HG03558 (cell line): ENCODE measurements around the gene ZNG1B.
"Not testable (repeated sequence)": the region's sequence is repeated elsewhere in the genome, so short reads cannot be mapped to it uniquely, and the experiment has no call there.

Source experiments
- ATAC-seq: cut with Tn5 transposase; IDR thresholded peaks from one replicate; pipeline ENCODE4 v1.9.1; 2021; ENCODE audit warnings: moderate number of reproducible peaks; ENCODE audit not compliant: unreplicated experiment; ENCODE audit errors: extremely low read depth

Gene ZNG1B

GRCh38 chr2:113503094-113504042 lies 65.9 kb downstream of the ZNG1B start:
- ATAC-seq = not testable (repeated sequence)

DNA sequence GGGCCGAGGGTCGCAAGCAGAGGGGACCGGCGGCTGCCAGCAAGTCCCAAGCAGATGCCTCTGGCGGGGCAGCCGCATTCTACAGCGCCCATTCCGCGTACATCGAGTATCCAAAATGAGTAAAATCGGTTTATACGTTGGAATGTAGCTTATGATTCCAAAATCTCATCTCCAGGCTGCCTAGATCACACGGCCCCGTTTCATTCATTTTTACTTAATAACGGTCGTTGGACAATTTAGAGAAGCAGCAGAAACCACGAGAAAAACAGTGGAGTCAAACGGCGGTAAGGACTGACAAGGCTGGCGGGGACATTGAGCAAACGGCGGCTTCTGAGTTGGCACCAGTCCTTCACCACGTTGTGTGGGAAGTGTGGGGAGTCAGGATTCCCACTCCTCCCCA lies 66.6 kb downstream of the ZNG1B start:
- ATAC-seq = not testable (repeated sequence)

DNA sequence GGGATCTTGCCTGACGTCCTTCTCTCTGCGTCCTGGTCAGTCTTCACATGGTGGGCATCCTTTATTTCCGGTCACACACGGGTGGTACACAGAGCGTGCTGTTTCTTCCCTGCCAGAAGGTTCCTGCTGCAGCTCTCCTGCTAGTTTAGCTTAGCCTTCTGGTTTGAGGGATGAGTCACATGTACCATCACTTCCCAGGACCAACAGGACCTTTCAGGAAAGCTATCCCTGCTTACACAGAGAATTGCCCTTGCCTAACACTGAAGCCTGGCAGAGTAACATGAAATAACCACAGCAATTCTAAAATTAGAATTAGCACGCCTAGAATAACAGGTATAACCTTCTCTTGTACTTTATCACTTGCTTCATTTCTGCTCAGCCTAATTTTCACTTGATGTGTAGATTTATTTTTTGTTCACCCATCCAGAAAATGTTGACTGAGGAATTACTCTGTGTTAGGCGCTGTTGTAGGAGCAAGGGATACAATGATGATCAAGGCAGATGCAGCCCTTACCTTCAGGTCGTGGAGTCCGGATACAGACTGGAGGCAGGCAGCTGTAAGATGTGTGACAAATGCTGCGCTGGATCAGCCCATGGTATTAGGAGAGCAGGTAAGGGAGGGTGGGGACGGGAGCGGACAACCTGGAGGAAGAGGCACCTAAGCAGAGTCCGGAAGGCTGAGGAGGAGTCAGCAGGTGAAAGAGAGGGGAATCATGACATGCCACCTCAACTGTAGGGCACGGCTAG lies 70.1 kb downstream of the ZNG1B start:
- not testable (repeated sequence) for ATAC-seq

DNA sequence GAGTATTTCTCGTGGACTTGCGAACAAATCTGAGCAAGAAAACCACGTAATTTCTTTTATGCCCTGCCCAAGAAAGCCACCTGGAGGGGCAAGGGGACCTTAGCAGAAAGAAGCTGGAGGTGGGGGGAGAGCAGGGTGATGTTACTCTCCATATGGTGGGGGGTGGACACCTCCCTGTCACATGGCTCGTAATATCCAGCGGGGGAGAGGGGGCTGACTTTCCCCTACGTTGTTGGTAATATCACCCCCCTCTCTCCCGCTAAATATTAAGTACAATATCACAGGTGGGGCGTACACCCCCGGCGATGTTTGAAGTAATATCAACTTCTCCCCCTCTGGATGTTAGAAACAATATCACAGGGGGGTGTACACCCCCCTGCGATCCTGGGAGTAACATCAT lies 70.7 kb downstream of the ZNG1B start:
- not testable (repeated sequence) for ATAC-seq

DNA sequence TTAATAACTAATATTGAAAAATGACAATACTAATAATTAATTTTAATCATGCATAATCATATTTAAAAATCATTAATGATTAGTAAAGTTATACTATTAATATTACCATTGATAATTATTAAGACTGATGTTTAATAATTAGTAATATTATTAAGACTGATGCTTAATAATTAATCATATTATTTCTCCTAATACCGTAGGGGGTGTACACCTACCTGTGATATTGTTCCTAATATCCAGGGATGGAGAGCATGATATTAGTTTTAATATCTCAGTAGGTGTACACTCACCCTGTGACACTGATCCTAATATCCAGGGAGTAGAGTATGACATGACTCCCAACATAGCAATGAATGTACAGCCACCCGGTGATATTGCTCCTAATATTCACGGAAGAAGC lies 73.4 kb downstream of the ZNG1B start:
- not testable (repeated sequence) for ATAC-seq

DNA sequence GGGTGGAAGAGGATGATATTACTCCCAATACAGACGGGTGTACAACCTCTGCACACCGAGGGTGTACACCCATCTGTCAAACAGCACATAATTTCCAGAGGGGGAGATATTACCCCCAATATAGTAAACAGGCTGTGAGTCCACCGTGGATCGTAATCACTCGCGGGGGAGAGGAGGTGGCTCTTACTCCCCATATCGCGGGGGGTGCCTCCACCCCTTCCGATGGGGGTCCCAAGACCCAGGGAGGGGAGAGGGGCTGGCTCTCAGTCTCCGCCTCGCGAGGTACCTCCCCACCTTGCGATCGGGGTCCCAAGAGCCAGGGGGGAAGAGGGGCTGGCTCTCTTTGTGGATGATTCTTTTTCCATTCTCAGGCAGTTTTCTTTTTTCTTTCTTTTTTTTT lies 74.4 kb downstream of the ZNG1B start:
- not testable (repeated sequence) for ATAC-seq

GRCh38 chr2:113515457-113515856 lies 78.0 kb downstream of the ZNG1B start:
- not testable (repeated sequence) for ATAC-seq

DNA sequence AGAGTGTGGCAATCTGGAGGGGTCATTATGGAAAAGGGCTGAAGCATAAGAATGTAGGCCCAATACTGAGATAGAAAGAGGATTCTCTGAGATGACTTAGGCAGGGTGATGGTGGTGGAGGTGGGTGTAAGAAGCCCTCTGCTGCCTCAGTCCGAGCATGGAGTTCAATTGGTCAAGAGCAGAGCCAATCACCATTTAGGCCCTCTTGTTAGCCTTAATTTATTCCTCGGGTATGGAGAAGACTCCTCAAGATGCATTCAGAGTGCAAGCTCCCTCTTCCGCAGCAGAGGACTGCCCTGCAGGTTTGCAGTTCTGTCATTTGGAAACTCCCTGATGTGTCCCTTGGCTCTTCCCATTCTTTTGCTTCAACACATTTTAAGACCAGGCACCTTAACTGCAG lies 78.5 kb downstream of the ZNG1B start:
- not testable (repeated sequence) for ATAC-seq

DNA sequence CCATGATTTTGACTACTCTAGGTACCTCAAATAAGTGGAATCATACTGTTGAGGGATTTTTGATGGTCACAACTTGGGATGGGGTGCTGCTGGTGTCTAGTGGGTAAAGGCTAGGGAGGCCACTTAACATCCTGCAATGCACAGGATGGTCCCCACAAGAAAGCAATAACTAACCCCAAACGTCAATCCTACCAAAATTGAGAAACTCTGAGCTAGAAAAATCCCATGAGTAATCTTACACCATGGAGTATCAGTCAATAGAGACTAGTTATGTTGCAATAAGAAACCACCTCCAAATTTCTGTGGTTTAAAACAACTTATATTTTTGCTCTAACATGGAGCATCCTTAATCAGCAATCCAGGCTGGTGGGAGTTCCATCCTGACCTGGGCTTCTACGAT lies 79.5 kb downstream of the ZNG1B start:
- not testable (repeated sequence) for ATAC-seq

DNA sequence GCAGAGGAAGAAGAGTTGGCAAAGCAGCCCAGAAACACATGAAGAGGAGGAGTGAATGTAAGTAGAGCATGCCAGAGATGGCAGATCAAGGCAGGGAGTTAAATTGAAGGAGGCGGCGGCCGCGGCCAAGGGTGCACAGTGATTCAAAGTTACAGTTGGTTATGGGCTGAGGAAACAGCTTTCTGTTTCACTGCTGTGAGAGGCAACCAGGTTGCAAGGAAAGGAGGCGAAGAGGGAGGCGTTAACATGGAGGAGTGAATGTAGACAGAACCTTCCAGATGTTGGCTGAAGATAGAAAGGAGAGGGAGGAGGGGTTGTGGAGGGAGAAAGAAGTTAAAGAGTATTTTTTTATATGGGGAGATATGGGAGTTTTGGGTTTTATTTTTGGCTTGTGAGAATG lies 83.3 kb downstream of the ZNG1B start:
- not testable (repeated sequence) for ATAC-seq

GRCh38 chr2:113521492-113521891 lies 84.0 kb downstream of the ZNG1B start:
- not testable (repeated sequence) for ATAC-seq

DNA sequence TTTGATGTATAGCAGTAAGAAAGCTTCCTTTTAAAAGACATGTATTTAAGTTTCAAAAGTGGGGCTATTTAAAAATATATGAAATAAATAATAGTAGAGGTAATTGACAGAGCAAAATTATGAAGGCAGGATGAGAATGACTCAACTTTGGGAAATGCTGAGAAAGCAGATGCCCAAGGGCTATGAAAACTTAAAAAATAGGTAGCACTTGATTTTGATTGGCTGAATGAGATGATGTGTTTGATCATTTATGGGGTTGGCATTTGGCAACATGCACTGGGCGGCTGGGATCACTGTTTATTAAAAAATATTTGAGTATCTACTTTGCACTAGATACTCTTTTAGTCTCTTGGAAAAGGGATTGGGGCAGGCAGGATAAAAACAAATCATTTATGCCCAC lies 87.5 kb downstream of the ZNG1B start:
- not testable (repeated sequence) for ATAC-seq

DNA sequence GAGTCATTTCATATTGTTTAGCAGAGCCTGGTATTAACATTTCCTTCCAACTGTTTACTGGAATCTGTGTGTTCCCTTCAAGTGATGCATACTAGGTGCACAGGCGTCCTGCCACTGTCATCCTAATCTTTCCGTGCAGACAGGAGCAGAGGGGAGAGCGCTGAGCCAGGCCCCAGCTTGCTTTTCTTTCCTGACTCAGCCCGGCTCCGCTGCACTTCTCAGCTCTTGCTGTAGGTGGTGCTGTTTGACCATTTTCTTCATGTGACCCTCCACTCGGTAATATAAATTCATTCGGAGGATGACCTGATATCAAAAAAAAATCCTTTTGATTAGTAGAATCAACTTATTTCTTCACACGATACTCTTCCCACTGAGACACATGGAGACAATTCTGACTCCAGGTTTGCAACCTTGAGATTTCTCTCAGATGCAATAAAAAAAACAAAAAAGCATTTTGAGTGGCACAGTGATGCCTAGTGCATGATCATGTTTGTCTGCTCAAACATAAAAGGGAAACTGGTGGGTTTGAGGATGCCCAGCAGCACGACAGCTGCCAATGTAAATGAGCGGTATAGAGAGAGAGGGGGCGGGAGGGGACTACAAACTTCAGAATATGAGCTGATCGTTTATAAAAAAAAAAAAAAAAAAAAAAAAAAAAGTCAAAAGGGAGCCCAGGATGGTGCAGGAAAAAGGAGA lies 90.0 kb downstream of the ZNG1B start:
- not testable (repeated sequence) for ATAC-seq

- ATAC-seq = not testable (repeated sequence)
These were observed 90.6 kb downstream of the ZNG1B start for GRCh38 chr2:113528126-113528525.

GRCh38 chr2:113528904-113529303 lies 91.4 kb downstream of the ZNG1B start:
- ATAC-seq = not testable (repeated sequence)

GRCh38 chr2:113532991-113533390 lies 95.5 kb downstream of the ZNG1B start:
- ATAC-seq = not testable (repeated sequence)

DNA sequence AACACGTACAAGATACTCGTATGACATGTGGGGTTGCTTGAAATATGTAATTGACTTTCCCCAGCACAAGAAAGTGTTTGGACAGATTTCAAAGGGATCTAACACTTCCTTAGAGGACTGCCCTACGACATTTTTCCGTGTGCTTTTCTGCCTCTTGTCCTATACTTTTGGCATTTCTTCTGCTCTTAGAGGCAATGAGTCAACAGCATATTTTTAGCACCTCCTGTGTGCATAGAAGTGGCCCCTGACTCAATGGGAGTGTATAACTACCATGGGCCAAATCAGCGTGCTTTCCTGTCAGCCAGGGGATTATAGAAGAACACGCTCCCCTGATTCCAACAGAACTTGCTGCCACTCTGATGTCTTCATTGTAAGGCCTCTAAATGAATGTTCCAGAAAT lies 99.1 kb downstream of the ZNG1B start:
- not testable (repeated sequence) for ATAC-seq

GRCh38 chr2:113540834-113541203 lies 103.3 kb downstream of the ZNG1B start:
- ATAC-seq = not testable (repeated sequence)

GRCh38 chr2:113541204-113541975 lies 103.9 kb downstream of the ZNG1B start:
- ATAC-seq = not testable (repeated sequence)
